CD14-positive monocyte (primary cell): ENCODE data around the gene DNLZ. TPM values are rescaled to one million over a fixed set of nuclear protein-coding genes. Genes with fewer than 3 reads are reported as not detected.
A peak's percentile ranks its signal among the peaks of the same experiment; 100 is the strongest.

Experiments used
- DNase-seq, 3 donors: peaks; one replicate each; pipeline ENCODE4 v3.0.0-alpha.2; 2011 to 2022
- H2AFZ ChIP-seq: 2 replicates; pipeline ENCODE4 v1.6.0; 2012; ENCODE audit warnings: mild to moderate bottlenecking, low read depth, low read length, inconsistent platforms; ENCODE audit not compliant: insufficient read depth, poor library complexity, severe bottlenecking
- H3K27ac ChIP-seq, 2 donors: 1 replicate in 1 of 2; 2 replicates in 1 of 2; pipeline ENCODE4 v1.5.1; 2012 to 2013; ENCODE audit warnings: low read length in 2 of 2, control low read depth in 1 of 2, inconsistent platforms in 1 of 2, low read depth in 1 of 2, mild to moderate bottlenecking in 1 of 2
- H3K27me3 ChIP-seq, 2 donors: one replicate each; pipeline versions ENCODE4 v1.6.0 to v1.6.1; 2011 to 2013; ENCODE audit warnings: low read length in 2 of 2; ENCODE audit not compliant: control insufficient read depth in 2 of 2, insufficient read depth in 2 of 2
- H3K36me3 ChIP-seq, 2 donors: replicated peaks in 1 of 2; 1 replicate in 1 of 2; 2 replicates in 1 of 2; pipeline versions ENCODE4 v1.5.1 to v1.6.1; 2012 to 2013; ENCODE audit warnings: low read length in 2 of 2, control low read depth in 1 of 2, inconsistent platforms in 1 of 2, mild to moderate bottlenecking in 1 of 2; ENCODE audit not compliant: insufficient read depth in 2 of 2, control insufficient read depth in 1 of 2
- H3K4me1 ChIP-seq, 2 donors: 1 replicate in 1 of 2; 2 replicates in 1 of 2; pipeline versions ENCODE4 v1.5.1 to v1.6.1; 2012 to 2013; ENCODE audit warnings: low read length in 2 of 2, control low read depth in 1 of 2, inconsistent platforms in 1 of 2, mild to moderate bottlenecking in 1 of 2, moderate library complexity in 1 of 2; ENCODE audit not compliant: insufficient read depth in 2 of 2, control insufficient read depth in 1 of 2
- H3K4me2 ChIP-seq: replicated peaks from 2 replicates; pipeline ENCODE3; 2012; ENCODE audit warnings: low read length, moderate library complexity, mild to moderate bottlenecking; ENCODE audit not compliant: poor library complexity, severe bottlenecking; ENCODE audit errors: extremely low read depth
- H3K4me3 ChIP-seq, 3 experiments: fragments of 200-600 bp in 1 of 3; sonication (generic) in 1 of 3; replicated peaks in 1 of 3; 1 replicate in 2 of 3; 2 replicates in 1 of 3; pipeline ENCODE4 v1.5.1; 2011 to 2013; ENCODE audit warnings: low read length in 3 of 3, mild to moderate bottlenecking in 3 of 3, control low read depth in 2 of 3, low read depth in 2 of 3, inconsistent platforms in 1 of 3, moderate library complexity in 1 of 3
- H3K79me2 ChIP-seq: 2 replicates; pipeline ENCODE4 v1.6.0; 2012; ENCODE audit warnings: mild to moderate bottlenecking, control low read depth, inconsistent platforms, low read length, moderate library complexity; ENCODE audit not compliant: insufficient read depth
- H3K9ac ChIP-seq: 2 replicates; pipeline ENCODE4 v1.6.0; 2017; ENCODE audit warnings: low read length, mild to moderate bottlenecking; ENCODE audit not compliant: insufficient read depth, poor library complexity, severe bottlenecking
- H3K9me3 ChIP-seq, 2 donors: replicated peaks in 1 of 2; 1 replicate in 1 of 2; 2 replicates in 1 of 2; pipeline versions ENCODE4 v1.5.1 to v1.6.1; 2012 to 2013; ENCODE audit warnings: low read length in 2 of 2, control low read depth in 1 of 2; ENCODE audit not compliant: control insufficient read depth in 1 of 2, insufficient read depth in 1 of 2
- H4K20me1 ChIP-seq: 2 replicates; pipeline ENCODE4 v1.6.0; 2012; ENCODE audit warnings: mild to moderate bottlenecking, low read length, control low read depth, moderate library complexity; ENCODE audit not compliant: insufficient read depth
- H3K27ac Mint-ChIP-seq, 7 donors: one replicate each; pipeline ENCODE4 v1.8.0; 2020; ENCODE audit warnings: mild to moderate bottlenecking in 7 of 7, mixed read lengths in 7 of 7, moderate library complexity in 6 of 7, inconsistent platforms in 2 of 7
- H3K27me3 Mint-ChIP-seq, 3 donors: one replicate each; pipeline ENCODE4 v1.8.0; 2021 to 2022; ENCODE audit warnings: low read depth in 3 of 3, mild to moderate bottlenecking in 3 of 3, mixed read lengths in 3 of 3, moderate library complexity in 3 of 3, inconsistent platforms in 1 of 3
- H3K36me3 Mint-ChIP-seq, 2 donors: one replicate each; pipeline ENCODE4 v1.8.0; 2020; ENCODE audit warnings: mixed read lengths in 2 of 2, inconsistent platforms in 1 of 2, mild to moderate bottlenecking in 1 of 2
- H3K4me1 Mint-ChIP-seq: one replicate; pipeline ENCODE4 v1.8.0; 2020; ENCODE audit warnings: mild to moderate bottlenecking, mixed read lengths
- H3K4me3 Mint-ChIP-seq, 2 donors: one replicate each; pipeline ENCODE4 v1.8.0; 2020; ENCODE audit warnings: mild to moderate bottlenecking in 2 of 2, mixed read lengths in 2 of 2, moderate library complexity in 1 of 2
- H3K9me3 Mint-ChIP-seq, 7 donors: one replicate each; pipeline ENCODE4 v1.8.0; 2020 to 2022; ENCODE audit warnings: mixed read lengths in 7 of 7, mild to moderate bottlenecking in 6 of 7, moderate library complexity in 6 of 7, inconsistent platforms in 2 of 7
- CTCF ChIP-seq: fragments of 200-600 bp; IDR thresholded peaks from one replicate; pipeline ENCODE4 v1.8.0; 2022; ENCODE audit warnings: antibody characterized with exemption, mild to moderate bottlenecking
- WGBS: methylation state at CpG from one replicate; pipeline ENCODE4 v1.1.5; 2013; ENCODE audit warnings: missing lambda C conversion rate; ENCODE audit not compliant: insufficient coverage; 5-methylcytosine and 5-hydroxymethylcytosine counted together
- intact Hi-C, 2 donors: fragments of 100-400 bp; cut with micrococcal nuclease; formaldehyde crosslinking; loops; one replicate each; pipeline versions ENCODE4 v1.15.0 to v1.15.1; 2023
- polyA plus RNA-seq, 3 donors: library from polyadenylated mRNA; depleted of rRNA in 1 of 3; unstranded in 2 of 3; stranded (reverse) in 1 of 3; fragments of 300-500 nt in 2 of 3; fragments of >200 nt in 1 of 3; fragmentation: Illumina TruSeq in 2 of 3; gene quantifications; 1 replicate in 2 of 3; 2 replicates in 1 of 3; pipeline ENCODE4 v1.2.3, GENCODE V29; 2012 to 2021

Gene DNLZ
- polyA plus RNA-seq, 3 donors: 5.1 to 20.5 (median 10.5) TPM

DNA sequence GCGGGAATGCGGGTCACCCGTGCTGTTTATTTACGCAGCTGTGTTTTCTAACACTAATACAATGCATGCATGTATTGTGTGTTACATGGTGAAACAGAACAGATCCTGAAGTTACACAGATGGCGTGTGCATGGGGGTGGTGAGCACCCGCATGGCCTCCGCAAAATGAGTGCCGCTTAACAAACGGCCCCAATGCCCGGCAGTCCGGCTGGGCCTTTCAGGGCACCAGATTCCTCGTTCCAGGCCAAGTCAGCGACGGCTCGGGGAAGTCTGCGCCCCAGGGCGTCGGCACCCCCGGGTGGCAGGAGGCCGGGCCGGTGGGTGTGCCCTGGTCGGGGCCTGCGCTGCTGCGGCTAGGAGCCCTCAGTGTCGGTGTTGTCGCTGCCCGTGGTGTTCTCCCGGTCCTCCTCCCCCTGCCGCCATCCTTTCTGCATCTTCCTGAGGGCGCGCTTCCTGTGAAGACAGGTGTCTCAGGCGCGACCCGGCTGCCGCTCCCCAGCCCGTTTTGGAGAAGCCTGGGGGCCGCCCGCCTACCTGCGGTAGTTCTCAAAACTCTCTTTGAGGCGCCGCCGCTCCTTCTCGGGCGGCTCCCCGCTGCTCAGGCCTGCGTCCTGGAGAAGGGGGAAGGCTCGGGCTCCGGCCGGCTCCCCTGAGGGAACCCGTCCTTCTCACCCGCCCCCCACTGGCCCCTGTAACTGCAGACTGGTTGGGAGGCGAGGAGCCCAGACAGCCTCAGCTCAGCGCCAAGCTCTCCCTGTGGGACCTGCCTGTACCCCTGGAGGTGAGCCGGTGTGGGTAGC lies 605 bp upstream of the DNLZ start:
- 41% methylated on average over 45 of the region's 54 CpGs for WGBS
- Histone ChIP-seq H3K27ac (no peak overlapping the region), H2AFZ (no peak overlapping the region), H4K20me1 (peaks cover 20% of the 10 kb centered on the region), H3K4me1 (peaks cover 35 to 42% of the 10 kb centered on the region in 2 donors), H3K36me3 (peaks cover 23 to 29% of the 10 kb centered on the region in 2 donors), H3K9me3 (no peaks in the 10 kb centered on the region), H3K4me2 (peak overlapping the region; percentile 14), H3K79me2 (no peaks in the 10 kb centered on the region), H3K27me3 (no peaks in the 10 kb centered on the region), H3K9ac (no peak overlapping the region), H3K4me3 (peak overlapping the region in 1 of 3 experiments; percentile 86)
- Mint-ChIP-seq H3K36me3 (peaks cover 15 to 25% of the 10 kb centered on the region in 2 donors), H3K4me3 (peak overlapping the region in 1 of 2 donors; percentile 50), H3K4me1 (peaks cover 24% of the 10 kb centered on the region), H3K27me3 (peaks cover 1 to 2% (median 2%) of the 10 kb centered on the region in 3 donors), H3K27ac (no peak overlapping the region), H3K9me3 (peaks cover 0 to 2% (median 0%) of the 10 kb centered on the region in 7 donors)
- no peak for DNase-seq
- peak; percentile 77 for TF ChIP-seq CTCF
- intact Hi-C loops: loop anchor here (5.0 to 10.0 kb wide), 4 partner anchors 38 to 121 kb away; partner anchors contain the start of genes ENTR1 (in 1 of the 2), PMPCA (in 1 of the 2), QSOX2 (in 1 of the 2) and SEC16A (in 1 of the 2)

- H3K9me3 Mint-ChIP-seq: peaks cover 0 to 2% (median 0%) of the 10 kb centered on the region in 7 donors
- DNase-seq: no peak
- H3K27ac Mint-ChIP-seq: peak overlapping the region in 2 of 7 donors; percentile 14 to 30
- no peak overlapping the region for H3K4me3 ChIP-seq
- H3K9me3 ChIP-seq: no peaks in the 10 kb centered on the region
- H3K4me1 Mint-ChIP-seq: peaks cover 24% of the 10 kb centered on the region
- no peaks in the 10 kb centered on the region for H3K79me2 ChIP-seq
- H3K27me3 Mint-ChIP-seq: peaks cover 1 to 2% (median 2%) of the 10 kb centered on the region in 3 donors
- H3K4me3 Mint-ChIP-seq: no peak overlapping the region
- intact Hi-C loops: loop anchor here (5.0 to 10.0 kb wide), 4 partner anchors 40 to 122 kb away; partner anchors contain the start of genes ENTR1 (in 1 of the 2), PMPCA (in 1 of the 2), QSOX2 (in 1 of the 2) and SEC16A (in 1 of the 2)
- no peaks in the 10 kb centered on the region for H3K27me3 ChIP-seq
- peaks cover 0 to 7% of the 10 kb centered on the region in 2 donors for H3K36me3 Mint-ChIP-seq
- H3K36me3 ChIP-seq: peaks cover 9 to 12% of the 10 kb centered on the region in 2 donors
- no peak for TF ChIP-seq CTCF
- H3K9ac ChIP-seq: no peak overlapping the region
- peaks cover 12% of the 10 kb centered on the region for H4K20me1 ChIP-seq
- 94% methylated on average over 5 of the region's 6 CpGs for WGBS
- no peak overlapping the region for H3K4me2 ChIP-seq
- H3K4me1 ChIP-seq: peaks cover 35 to 42% of the 10 kb centered on the region in 2 donors
- H3K27ac ChIP-seq: peak overlapping the region; percentile 26 to 51
- no peak overlapping the region for H2AFZ ChIP-seq
Measured at GRCh38 chr9:136362450-136362784, 1.1 kb downstream of the DNLZ start.
